Upper lobe of left lung (tissue), 6 donors: Measurements from ENCODE around the gene CNPY1. TPM values are rescaled to one million over a fixed set of nuclear protein-coding genes. Genes with fewer than 3 reads are reported as not detected.

ENCODE experiments used
- ATAC-seq, 2 donors: fragments of 200-7000 bp; cut with Tn5 transposase; one replicate each; pipeline ENCODE4 v1.9.1; 2022; ENCODE audit warnings: mild to moderate bottlenecking in 2 of 2, moderate library complexity in 2 of 2; ENCODE audit not compliant: low FRiP score in 2 of 2
- DNase-seq, 2 donors: peaks; one replicate each; pipeline ENCODE4 v3.0.0-alpha.2; 2019 to 2020
- H3K27ac ChIP-seq, 4 donors: fragments of 200-600 bp; sonication (generic); one replicate each; pipeline ENCODE4 v1.5.1; 2016 to 2019
- H3K27me3 ChIP-seq, 4 donors: fragments of 200-600 bp; sonication (generic); one replicate each; pipeline ENCODE4 v1.5.1; 2017 to 2019
- H3K36me3 ChIP-seq, 4 donors: fragments of 200-600 bp; sonication (generic); one replicate each; pipeline ENCODE4 v1.5.1; 2016 to 2019
- H3K4me1 ChIP-seq, 4 donors: fragments of 200-600 bp; sonication (generic); one replicate each; pipeline ENCODE4 v1.5.1; 2018 to 2019
- H3K4me3 ChIP-seq, 4 donors: fragments of 200-600 bp; sonication (generic); one replicate each; pipeline ENCODE4 v1.5.1; 2017 to 2019; ENCODE audit warnings: mild to moderate bottlenecking in 2 of 4, moderate library complexity in 1 of 4
- H3K9me3 ChIP-seq, 4 donors: fragments of 200-600 bp; sonication (generic); one replicate each; pipeline ENCODE4 v1.5.1; 2018 to 2019
- CTCF ChIP-seq, 6 experiments: fragments of 450-650 bp in 4 of 6; fragments of 200-600 bp in 2 of 6; sonication (generic) in 2 of 6; IDR thresholded peaks; one replicate each; pipeline ENCODE4 v1.5.1; 2016 to 2019; ENCODE audit warnings: antibody characterized with exemption in 6 of 6
- EP300 ChIP-seq, 4 donors: sonication (generic); formaldehyde crosslinking; IDR thresholded peaks; one replicate each; pipeline ENCODE4 v1.5.1; 2017; ENCODE audit warnings: antibody characterized with exemption in 4 of 4, control low read depth in 2 of 4
- POLR2A ChIP-seq, 4 donors: fragments of 450-650 bp; IDR thresholded peaks; one replicate each; pipeline ENCODE4 v1.5.1; 2016 to 2017; ENCODE audit warnings: antibody characterized with exemption in 4 of 4, mild to moderate bottlenecking in 2 of 4
- POLR2AphosphoS5 ChIP-seq, 2 donors: sonication (generic); formaldehyde crosslinking; IDR thresholded peaks; one replicate each; pipeline ENCODE4 v1.5.1; 2017; ENCODE audit warnings: antibody characterized with exemption in 2 of 2
- WGBS, 2 donors: methylation state at CpG; one replicate each; pipeline ENCODE4 v1.1.5; 2017 to 2018; 5-methylcytosine and 5-hydroxymethylcytosine counted together
- total RNA-seq, 6 donors: library from RNA; depleted of rRNA in 4 of 6; stranded (reverse); fragments of >200 nt in 4 of 6; gene quantifications; one replicate each; pipeline versions ENCODE4 v1.1.0 to v1.2.1, GENCODE V29; 2016 to 2021
- donor health status: DM: no; HTN: no; CAD: no; lungs with moderate emphysema.
- donor health status: DM: no; HTN: yes; CAD: no; lungs with severe emphysema.

The CNPY1 gene
- total RNA-seq, 6 donors from 2014 or later: not detected

DNA sequence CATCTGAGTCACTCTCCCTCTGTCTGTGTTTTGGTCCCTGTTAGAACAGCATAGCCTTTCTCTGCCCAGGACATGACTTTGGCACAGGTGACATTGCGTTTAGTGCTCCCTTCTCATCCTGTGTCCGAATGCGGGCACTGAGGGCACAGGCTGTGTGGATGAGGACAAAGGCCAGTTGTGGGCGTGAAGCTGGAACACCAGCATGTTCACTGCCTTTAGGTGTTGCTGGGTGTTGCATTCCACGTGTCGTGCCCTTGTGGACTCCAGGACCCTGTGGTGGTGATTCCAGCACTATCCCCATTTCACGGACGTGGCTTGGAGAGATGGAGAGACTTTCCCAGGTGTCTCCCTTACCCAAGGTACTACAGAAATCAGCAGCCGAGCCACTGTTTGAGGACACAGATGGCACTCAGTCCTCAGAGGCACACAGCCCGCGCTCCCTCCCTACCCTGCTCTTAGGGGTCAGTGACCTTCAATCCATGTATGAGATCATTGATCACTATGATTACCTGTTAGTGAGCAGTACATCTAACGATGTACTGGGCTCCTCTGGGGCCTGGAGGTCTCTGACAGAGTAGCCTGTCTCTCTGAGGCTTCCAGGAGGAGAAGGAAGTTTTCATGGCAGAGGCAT is 917 bp upstream of the CNPY1 start:
- Histone ChIP-seq H3K27ac (no peak overlapping the region), H3K36me3 (no peaks in the 10 kb centered on the region), H3K9me3 (no peaks in the 10 kb centered on the region), H3K4me3 (no peak overlapping the region), H3K27me3 (no peaks in the 10 kb centered on the region), H3K4me1 (no peaks in the 10 kb centered on the region)
- ATAC-seq (no peak), DNase-seq (no peak)
- TF ChIP-seq CTCF (IDR thresholded peaks at IDR 0.05): no peak
- no peak for TF ChIP-seq POLR2AphosphoS5 (IDR thresholded peaks at IDR 0.05)
- TF ChIP-seq POLR2A (IDR thresholded peaks at IDR 0.05): no peak
- TF ChIP-seq EP300 (IDR thresholded peaks at IDR 0.05): no peak
- 80 to 88% methylated on average over 11 to 12 of the region's 12 CpGs for WGBS, 2 donors

GRCh38 chr7:155545348-155545747 is 1.0 kb downstream of the CNPY1 start:
- Histone ChIP-seq H3K27me3 (no peaks in the 10 kb centered on the region), H3K9me3 (no peaks in the 10 kb centered on the region), H3K27ac (no peak overlapping the region), H3K4me3 (no peak overlapping the region), H3K36me3 (no peaks in the 10 kb centered on the region), H3K4me1 (no peaks in the 10 kb centered on the region)
- 80 to 84% methylated on average over 9 of the region's 9 CpGs for WGBS, 2 donors
- TF ChIP-seq POLR2A (IDR thresholded peaks at IDR 0.05) (no peak), CTCF (IDR thresholded peaks at IDR 0.05) (no peak), POLR2AphosphoS5 (IDR thresholded peaks at IDR 0.05) (no peak)
- DNase-seq (no peak), ATAC-seq (no peak)

- H3K27me3 ChIP-seq: no peaks in the 10 kb centered on the region
- no peak overlapping the region for H3K4me3 ChIP-seq
- DNase-seq: no peak
- 77 to 83% methylated on average over 5 to 7 of the region's 7 CpGs for WGBS, 2 donors
- TF ChIP-seq CTCF (IDR thresholded peaks at IDR 0.05) (no peak), POLR2A (IDR thresholded peaks at IDR 0.05) (no peak), EP300 (IDR thresholded peaks at IDR 0.05) (no peak), POLR2AphosphoS5 (IDR thresholded peaks at IDR 0.05) (no peak)
- H3K36me3 ChIP-seq: no peaks in the 10 kb centered on the region
- H3K4me1 ChIP-seq: no peaks in the 10 kb centered on the region
- H3K27ac ChIP-seq: no peak overlapping the region
- ATAC-seq: no peak
- H3K9me3 ChIP-seq: no peaks in the 10 kb centered on the region
Measured at GRCh38 chr7:155544485-155544884, 1.9 kb downstream of the CNPY1 start.

DNA sequence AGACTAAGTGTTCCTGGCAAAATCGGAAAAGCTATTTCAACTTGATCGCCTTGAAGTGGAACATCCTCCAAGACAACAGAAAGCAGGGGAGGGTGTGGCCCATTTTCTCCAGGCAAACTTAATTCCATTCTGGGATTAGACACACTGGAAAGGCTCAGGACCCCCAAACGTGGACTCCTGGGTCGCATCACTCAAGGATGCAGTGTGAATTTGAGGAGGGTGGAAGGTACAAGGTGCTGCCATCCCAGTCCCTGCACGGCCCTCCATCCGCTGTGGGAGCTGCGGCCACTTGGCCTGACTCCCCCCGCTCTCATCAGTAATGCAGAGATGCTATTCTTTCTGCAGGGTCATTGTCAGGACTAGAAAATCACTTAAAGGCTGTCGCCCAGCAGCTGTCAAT is 2.4 kb downstream of the CNPY1 start:
- TF ChIP-seq EP300 (IDR thresholded peaks at IDR 0.05): no peak
- no peak for TF ChIP-seq POLR2AphosphoS5 (IDR thresholded peaks at IDR 0.05)
- no peak for TF ChIP-seq CTCF (IDR thresholded peaks at IDR 0.05)
- TF ChIP-seq POLR2A (IDR thresholded peaks at IDR 0.05): no peak
- Histone ChIP-seq H3K36me3 (no peaks in the 10 kb centered on the region), H3K4me3 (no peak overlapping the region), H3K27me3 (no peaks in the 10 kb centered on the region), H3K4me1 (no peaks in the 10 kb centered on the region), H3K27ac (no peak overlapping the region), H3K9me3 (no peaks in the 10 kb centered on the region)
- 79 to 83% methylated on average over 9 of the region's 9 CpGs for WGBS, 2 donors
- ATAC-seq: no peak
- DNase-seq: no peak
